ENCODE data around the gene AOC2.
A peak's percentile ranks its signal among the peaks of the same experiment; 100 is the strongest.
"Not testable (repeated sequence)": the region's sequence is repeated elsewhere in the genome, so short reads cannot be mapped to it uniquely, and the experiment has no call there.

AOC2 gene

GRCh38 chr17:42883802-42884558 is 39.6 kb downstream of the AOC2 start:
- in situ Hi-C loops (cut with HindIII; ENCODE audit: low pct_unique_long_range_greater_than_20kb, low sequenced_read_pairs): no loop called here
- no peak for TF ChIP-seq JUND (IDR thresholded peaks at IDR 0.05; ENCODE audit: low read depth)
- DNase-seq (ENCODE audit: low read depth in 1 of 2, low spot score in 1 of 2): peak; percentile 39 to 57

- in situ Hi-C loops (cut with HindIII; ENCODE audit: low pct_unique_long_range_greater_than_20kb, low sequenced_read_pairs); DNase-seq (ENCODE audit: low read depth in 1 of 2, low spot score in 1 of 2): not testable (repeated sequence)
Observed at GRCh38 chr17:42885806-42886205, 41.4 kb downstream of the AOC2 start.

- no peak for DNase-seq (ENCODE audit: low read depth in 1 of 2, low spot score in 1 of 2)
- TF ChIP-seq JUND (IDR thresholded peaks at IDR 0.05; ENCODE audit: low read depth): no peak
- in situ Hi-C loops (cut with HindIII; ENCODE audit: low pct_unique_long_range_greater_than_20kb, low sequenced_read_pairs): no loop called here
Observed at GRCh38 chr17:42886283-42887176, 42.1 kb downstream of the AOC2 start.

GRCh38 chr17:42889809-42890208 is 45.4 kb downstream of the AOC2 start:
- DNase-seq (ENCODE audit: low read depth in 1 of 2, low spot score in 1 of 2): no peak
- in situ Hi-C loops (cut with HindIII; ENCODE audit: low pct_unique_long_range_greater_than_20kb, low sequenced_read_pairs): no loop called here
- no peak for TF ChIP-seq JUND (IDR thresholded peaks at IDR 0.05; ENCODE audit: low read depth)

GRCh38 chr17:42891539-42892152 is 47.3 kb downstream of the AOC2 start:
- in situ Hi-C loops (cut with HindIII; ENCODE audit: low pct_unique_long_range_greater_than_20kb, low sequenced_read_pairs): no loop called here
- no peak for DNase-seq (ENCODE audit: low read depth in 1 of 2, low spot score in 1 of 2)
- no peak for TF ChIP-seq JUND (IDR thresholded peaks at IDR 0.05; ENCODE audit: low read depth)

DNA sequence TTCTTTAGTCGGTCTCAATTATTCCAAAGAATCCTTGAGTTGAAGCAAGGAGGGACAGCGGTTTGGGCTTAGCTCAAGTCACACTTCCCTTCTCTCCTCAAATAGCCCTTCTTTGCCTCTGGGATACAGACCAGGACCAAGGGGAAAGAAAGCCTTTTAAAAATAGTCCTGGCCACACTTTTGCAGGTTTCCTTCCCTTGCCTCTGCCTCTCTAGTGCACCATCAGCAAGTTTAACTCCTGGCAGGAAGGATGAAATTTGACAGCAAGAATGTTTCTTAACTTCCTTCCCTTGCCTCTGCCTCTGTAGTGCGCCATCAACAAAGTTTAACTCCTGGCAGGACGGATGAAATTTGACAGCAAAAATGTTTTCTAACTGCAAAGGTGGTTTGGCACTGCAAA is 49.0 kb downstream of the AOC2 start:
- DNase-seq (ENCODE audit: low read depth in 1 of 2, low spot score in 1 of 2): no peak
- no peak for TF ChIP-seq JUND (IDR thresholded peaks at IDR 0.05; ENCODE audit: low read depth)
- in situ Hi-C loops (cut with HindIII; ENCODE audit: low pct_unique_long_range_greater_than_20kb, low sequenced_read_pairs): no loop called here

GRCh38 chr17:42894283-42895184 is 50.2 kb downstream of the AOC2 start:
- TF ChIP-seq JUND (IDR thresholded peaks at IDR 0.05; ENCODE audit: low read depth): no peak
- in situ Hi-C loops (cut with HindIII; ENCODE audit: low pct_unique_long_range_greater_than_20kb, low sequenced_read_pairs): no loop called here
- no peak for DNase-seq (ENCODE audit: low read depth in 1 of 2, low spot score in 1 of 2)

GRCh38 chr17:42895185-42895555 is 50.8 kb downstream of the AOC2 start:
- TF ChIP-seq JUND (IDR thresholded peaks at IDR 0.05; ENCODE audit: low read depth): no peak
- in situ Hi-C loops (cut with HindIII; ENCODE audit: low pct_unique_long_range_greater_than_20kb, low sequenced_read_pairs): no loop called here
- peak in 1 of 2 experiments; percentile 31 for DNase-seq (ENCODE audit: low read depth in 1 of 2, low spot score in 1 of 2)

DNA sequence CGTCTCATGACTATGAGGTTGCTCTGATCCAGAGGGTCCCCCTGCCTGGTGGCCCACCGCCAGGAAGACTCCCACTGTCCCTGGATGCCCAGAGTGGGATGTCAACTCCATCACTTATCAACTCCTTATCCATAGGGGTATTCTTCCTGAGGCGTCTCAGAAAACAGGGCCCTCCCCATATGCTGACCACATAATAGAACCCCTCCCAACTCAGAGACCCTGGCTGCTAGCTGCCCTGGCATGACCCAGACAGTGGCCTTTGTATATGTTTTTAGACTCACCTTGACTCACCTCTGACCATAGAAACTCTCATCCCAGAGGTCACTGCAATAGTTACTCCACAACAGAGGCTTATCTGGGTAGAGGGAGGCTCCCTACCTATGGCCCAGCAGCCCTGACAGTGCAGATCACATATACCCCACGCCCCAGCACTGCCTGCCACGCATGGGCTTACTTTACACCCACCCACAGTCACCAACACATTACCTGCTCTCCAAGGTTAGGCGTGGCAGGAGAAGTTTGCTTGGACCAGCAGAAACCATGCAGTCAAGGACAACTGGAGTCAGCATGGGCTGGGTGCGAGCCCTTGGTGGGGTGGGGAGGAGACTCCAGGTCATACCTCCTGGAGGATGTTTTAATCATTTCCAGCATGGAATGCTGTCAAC is 53.9 kb downstream of the AOC2 start:
- no peak for TF ChIP-seq JUND (IDR thresholded peaks at IDR 0.05; ENCODE audit: low read depth)
- in situ Hi-C loops (cut with HindIII; ENCODE audit: low pct_unique_long_range_greater_than_20kb, low sequenced_read_pairs): no loop called here
- DNase-seq (ENCODE audit: low read depth in 1 of 2, low spot score in 1 of 2): no peak

DNA sequence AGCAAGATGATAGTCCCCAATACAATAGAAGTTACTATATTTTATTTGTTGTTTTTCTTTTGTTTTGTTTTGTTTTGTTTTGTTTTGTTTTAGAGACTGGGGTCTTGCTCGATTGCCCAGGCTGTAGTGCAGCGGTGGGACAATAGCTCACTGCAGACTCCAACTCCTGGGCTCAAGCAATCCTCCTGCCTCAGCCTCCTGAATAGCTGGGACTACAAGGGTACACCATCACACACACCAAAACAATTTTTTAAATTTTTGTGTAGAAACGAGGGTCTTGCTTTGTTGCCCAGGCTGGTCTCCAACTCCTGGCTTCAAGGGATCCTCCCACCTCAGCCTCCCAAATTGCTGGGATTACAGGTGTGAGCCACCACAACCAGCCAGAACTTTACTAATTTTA is 55.6 kb downstream of the AOC2 start:
- DNase-seq (ENCODE audit: low read depth in 1 of 2, low spot score in 1 of 2); in situ Hi-C loops (cut with HindIII; ENCODE audit: low pct_unique_long_range_greater_than_20kb, low sequenced_read_pairs): not testable (repeated sequence)

Data from T47D (cell line).